HG03460 (cell line): ENCODE data around the gene FOXF1.
A peak's percentile ranks its signal among the peaks of the same experiment; 100 is the strongest.

Source experiments
- ATAC-seq: cut with Tn5 transposase; IDR thresholded peaks from one replicate; pipeline ENCODE4 v1.9.1; 2021; ENCODE audit not compliant: unreplicated experiment

The FOXF1 gene

GRCh38 chr16:86554599-86554916 lies 44.2 kb downstream of the FOXF1 start:
- ATAC-seq = no peak

GRCh38 chr16:86554917-86555703 lies 44.8 kb downstream of the FOXF1 start, which contains the start of gene MTHFSD:
TSS of gene MTHFSD (minus strand) at chr16:86555235. CDS start at chr16:86555184, 51 bp downstream.
- peak; percentile 74 for ATAC-seq

DNA sequence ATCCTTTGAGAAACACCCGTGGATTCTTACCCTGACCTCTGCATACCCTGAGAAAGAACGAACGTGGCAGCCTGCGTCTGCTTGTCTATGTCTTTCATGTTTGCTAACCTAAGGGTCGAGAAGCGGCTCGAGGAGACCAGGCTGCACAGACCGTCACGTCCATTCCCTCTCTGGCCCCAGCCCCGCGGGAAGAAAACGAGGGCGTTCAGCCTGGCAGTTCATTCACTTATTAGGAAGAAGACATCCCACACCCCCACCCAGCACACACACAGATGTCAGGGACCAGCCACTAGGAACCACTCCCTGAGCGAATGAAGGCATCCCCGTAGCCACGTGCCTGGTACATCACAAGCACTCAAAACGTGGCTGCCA lies 45.4 kb downstream of the FOXF1 start:
- no peak for ATAC-seq

- no peak for ATAC-seq
These were observed 46.2 kb downstream of the FOXF1 start for GRCh38 chr16:86556576-86556975.

- ATAC-seq = no peak
These were observed 47.3 kb downstream of the FOXF1 start for GRCh38 chr16:86557587-86557986.

- ATAC-seq = no peak
These were observed 48.2 kb downstream of the FOXF1 start for GRCh38 chr16:86558355-86559193.

GRCh38 chr16:86559802-86560305 lies 49.5 kb downstream of the FOXF1 start:
- no peak for ATAC-seq

DNA sequence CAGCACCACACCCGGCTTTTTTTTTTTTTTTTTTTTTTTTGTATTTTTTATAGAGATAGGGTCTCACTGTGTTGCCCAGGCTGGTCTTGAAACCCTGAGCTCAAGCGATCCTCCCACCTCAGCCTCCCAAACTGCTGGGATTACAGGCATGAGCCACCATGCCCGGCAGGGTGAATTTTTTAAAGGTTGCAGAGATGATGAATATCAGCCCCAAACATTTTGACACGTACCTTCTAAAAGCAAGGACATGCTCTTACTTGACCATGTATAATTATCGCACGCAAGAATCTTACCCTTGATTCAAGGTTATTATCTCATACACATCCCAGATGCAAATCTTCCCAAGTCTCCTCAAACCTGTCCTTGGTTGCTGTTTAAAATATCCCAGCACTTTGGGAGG lies 52.0 kb downstream of the FOXF1 start:
- no peak for ATAC-seq

- peak; percentile 65 for ATAC-seq
These were observed 53.4 kb downstream of the FOXF1 start for GRCh38 chr16:86563469-86564345.
